Karpas-422 (cell line): Measurements from ENCODE around the gene TMEM203. TPM values are rescaled to one million over a fixed set of nuclear protein-coding genes. Genes with fewer than 3 reads are reported as not detected.

Experiments
- DNase-seq: peaks from one replicate; pipeline ENCODE4 v3.0.0-alpha.2; 2015
- H2AFZ ChIP-seq: fragments of 200-600 bp; sonication (generic); 2 replicates; pipeline ENCODE4 v1.6.1; 2014; ENCODE audit warnings: antibody characterized with exemption, low read length, mixed read lengths
- H3K27ac ChIP-seq: fragments of 200-600 bp; sonication (generic); 2 replicates; pipeline ENCODE4 v1.5.1; 2014; ENCODE audit warnings: mild to moderate bottlenecking, low read length, moderate library complexity
- H3K27me3 ChIP-seq: fragments of 200-600 bp; sonication (generic); 2 replicates; pipeline ENCODE4 v1.6.1; 2014; ENCODE audit warnings: low read length, mixed read lengths
- H3K36me3 ChIP-seq: fragments of 200-600 bp; sonication (generic); 2 replicates; pipeline ENCODE4 v1.6.1; 2014; ENCODE audit warnings: low read length, mixed read lengths; ENCODE audit not compliant: insufficient read depth
- H3K4me1 ChIP-seq: fragments of 200-600 bp; sonication (generic); 2 replicates; pipeline ENCODE4 v1.6.1; 2014; ENCODE audit warnings: mild to moderate bottlenecking, low read length, mixed read lengths
- H3K4me2 ChIP-seq: fragments of 200-600 bp; sonication (generic); 2 replicates; pipeline ENCODE4 v1.6.1; 2014; ENCODE audit warnings: low read length, low read depth, mild to moderate bottlenecking; ENCODE audit not compliant: poor library complexity, severe bottlenecking
- H3K4me3 ChIP-seq: fragments of 200-600 bp; sonication (generic); 2 replicates; pipeline ENCODE4 v1.5.1; 2014; ENCODE audit warnings: mild to moderate bottlenecking, antibody characterized with exemption, low read length, mixed read lengths
- H3K79me2 ChIP-seq: fragments of 200-600 bp; sonication (generic); 2 replicates; pipeline ENCODE4 v1.6.1; 2014; ENCODE audit warnings: mild to moderate bottlenecking, low read length, mixed read lengths
- H3K9ac ChIP-seq: fragments of 200-600 bp; sonication (generic); 2 replicates; pipeline ENCODE4 v1.6.0; 2014; ENCODE audit warnings: low read length
- H3K9me2 ChIP-seq: fragments of 200-600 bp; sonication (generic), shearing (Covaris generic); replicated peaks from 2 replicates; pipeline ENCODE4 v1.6.0; 2014; ENCODE audit warnings: mild to moderate bottlenecking, low read length, moderate library complexity; ENCODE audit not compliant: insufficient read depth
- H3K9me3 ChIP-seq: fragments of 300-700, 200-600 bp; sonication (generic); 2 replicates; pipeline ENCODE4 v1.6.1; 2014; ENCODE audit warnings: low read length, mixed read lengths
- H4K20me1 ChIP-seq: fragments of 200-600 bp; sonication (generic); 2 replicates; pipeline ENCODE4 v1.6.1; 2014; ENCODE audit warnings: mild to moderate bottlenecking, antibody characterized with exemption, low read length, low read depth; ENCODE audit not compliant: insufficient read depth
- total RNA-seq: library from RNA; depleted of rRNA; stranded (reverse); fragments of >200 nt; shearing (Covaris generic); gene quantifications from 2 replicates; pipeline ENCODE4 v1.2.3, GENCODE V29; 2014; ENCODE audit warnings: low replicate concordance

The TMEM203 gene
- total RNA-seq, 1 experiment from 2014 or later, result 30.6 TPM

- no peaks in the 10 kb centered on the region for H3K9me3 ChIP-seq
- no peak overlapping the region for H3K4me2 ChIP-seq
- no peaks in the 10 kb centered on the region for H3K27me3 ChIP-seq
- H3K27ac ChIP-seq, result no peak overlapping the region
- no peak overlapping the region for H3K4me3 ChIP-seq
- no peak overlapping the region for H3K9ac ChIP-seq
- no peak for DNase-seq
- no peaks in the 10 kb centered on the region for H3K36me3 ChIP-seq
- no peaks in the 10 kb centered on the region for H3K9me2 ChIP-seq
- no peak overlapping the region for H2AFZ ChIP-seq
- no peaks in the 10 kb centered on the region for H3K79me2 ChIP-seq
- H4K20me1 ChIP-seq, result peaks cover 9% of the 10 kb centered on the region; the same call in 1 of the 2 replicates
- H3K4me1 ChIP-seq, result peaks cover 29% of the 10 kb centered on the region
Observed at GRCh38 chr9:137166380-137167229, 38.8 kb downstream of the TMEM203 start.

GRCh38 chr9:137165250-137165836, 40.1 kb downstream of the TMEM203 start:
- H3K9me3 ChIP-seq, result no peaks in the 10 kb centered on the region
- H3K27ac ChIP-seq, result no peak overlapping the region
- H3K4me3 ChIP-seq, result no peak overlapping the region
- H3K4me2 ChIP-seq, result no peak overlapping the region
- H3K9ac ChIP-seq, result no peak overlapping the region
- H4K20me1 ChIP-seq, result peaks cover 4% of the 10 kb centered on the region; the same call in 1 of the 2 replicates
- H3K79me2 ChIP-seq, result no peaks in the 10 kb centered on the region
- no peaks in the 10 kb centered on the region for H3K27me3 ChIP-seq
- H3K4me1 ChIP-seq, result peaks cover 18% of the 10 kb centered on the region
- H3K36me3 ChIP-seq, result no peaks in the 10 kb centered on the region
- H2AFZ ChIP-seq, result no peak overlapping the region
- DNase-seq, result no peak
- H3K9me2 ChIP-seq, result no peaks in the 10 kb centered on the region

- Histone ChIP-seq H3K4me2 (no peak overlapping the region), H3K9ac (no peak overlapping the region), H3K4me1 (peaks cover 11% of the 10 kb centered on the region), H4K20me1 (no peaks in the 10 kb centered on the region), H3K36me3 (no peaks in the 10 kb centered on the region), H3K79me2 (no peaks in the 10 kb centered on the region), H3K9me2 (no peaks in the 10 kb centered on the region), H3K27ac (no peak overlapping the region), H3K27me3 (no peaks in the 10 kb centered on the region), H3K4me3 (no peak overlapping the region), H2AFZ (no peak overlapping the region), H3K9me3 (no peaks in the 10 kb centered on the region)
- DNase-seq, result no peak
Observed at GRCh38 chr9:137164370-137165249, 40.8 kb downstream of the TMEM203 start.

- peaks cover 3% of the 10 kb centered on the region; the same call in 1 of the 2 replicates for H3K4me1 ChIP-seq
- no peaks in the 10 kb centered on the region for H3K27me3 ChIP-seq
- H3K36me3 ChIP-seq, result no peaks in the 10 kb centered on the region
- no peak overlapping the region for H3K27ac ChIP-seq
- no peaks in the 10 kb centered on the region for H3K9me2 ChIP-seq
- no peak overlapping the region for H2AFZ ChIP-seq
- no peak for DNase-seq
- H3K79me2 ChIP-seq, result no peaks in the 10 kb centered on the region
- H3K4me3 ChIP-seq, result no peak overlapping the region
- H3K9me3 ChIP-seq, result no peaks in the 10 kb centered on the region
- H3K9ac ChIP-seq, result no peak overlapping the region
- 0 out of 2 replicates have a peak, but pooled peaks cover 2% of the 10 kb centered on the region for H4K20me1 ChIP-seq
- H3K4me2 ChIP-seq, result no peak overlapping the region
Observed at GRCh38 chr9:137163805-137164204, 41.6 kb downstream of the TMEM203 start.

- Histone ChIP-seq H4K20me1 (0 out of 2 replicates have a peak, but pooled peaks cover 2% of the 10 kb centered on the region), H3K79me2 (no peaks in the 10 kb centered on the region), H3K4me3 (no peak overlapping the region), H3K9me3 (no peaks in the 10 kb centered on the region), H3K27me3 (no peaks in the 10 kb centered on the region), H3K9me2 (no peaks in the 10 kb centered on the region), H3K9ac (no peak overlapping the region), H3K4me1 (no peaks in the 10 kb centered on the region), H3K36me3 (no peaks in the 10 kb centered on the region), H3K27ac (no peak overlapping the region), H3K4me2 (no peak overlapping the region), H2AFZ (no peak overlapping the region)
- no peak for DNase-seq
Observed at GRCh38 chr9:137163365-137163715, 42.1 kb downstream of the TMEM203 start.

GRCh38 chr9:137162505-137163364, 42.7 kb downstream of the TMEM203 start:
- H3K4me1 ChIP-seq, result no peaks in the 10 kb centered on the region
- H3K9ac ChIP-seq, result no peak overlapping the region
- no peaks in the 10 kb centered on the region for H3K36me3 ChIP-seq
- H3K4me3 ChIP-seq, result no peak overlapping the region
- no peaks in the 10 kb centered on the region for H3K27me3 ChIP-seq
- H4K20me1 ChIP-seq, result 0 out of 2 replicates have a peak, but pooled peaks cover 2% of the 10 kb centered on the region
- H3K9me3 ChIP-seq, result no peaks in the 10 kb centered on the region
- DNase-seq, result no peak
- no peaks in the 10 kb centered on the region for H3K79me2 ChIP-seq
- no peak overlapping the region for H2AFZ ChIP-seq
- H3K4me2 ChIP-seq, result no peak overlapping the region
- H3K27ac ChIP-seq, result no peak overlapping the region
- no peaks in the 10 kb centered on the region for H3K9me2 ChIP-seq

- Histone ChIP-seq H3K27ac (no peak overlapping the region), H3K79me2 (no peaks in the 10 kb centered on the region), H3K4me1 (no peaks in the 10 kb centered on the region), H3K4me2 (no peak overlapping the region), H3K9ac (no peak overlapping the region), H3K4me3 (no peak overlapping the region), H3K9me2 (no peaks in the 10 kb centered on the region), H3K36me3 (no peaks in the 10 kb centered on the region), H3K9me3 (no peaks in the 10 kb centered on the region), H3K27me3 (no peaks in the 10 kb centered on the region), H4K20me1 (0 out of 2 replicates have a peak, but pooled peaks cover 2% of the 10 kb centered on the region), H2AFZ (no peak overlapping the region)
- DNase-seq, result no peak
Observed at GRCh38 chr9:137161558-137162486, 43.6 kb downstream of the TMEM203 start.
